ENCODE measurements around the gene DNAAF1. TPM values are rescaled to one million over a fixed set of nuclear protein-coding genes. Genes with fewer than 3 reads are reported as not detected.
"Not testable (repeated sequence)": the region's sequence is repeated elsewhere in the genome, so short reads cannot be mapped to it uniquely, and the experiment has no call there.

Gene DNAAF1
- total RNA-seq, 2 experiments from 2014 or later = not detected

DNA sequence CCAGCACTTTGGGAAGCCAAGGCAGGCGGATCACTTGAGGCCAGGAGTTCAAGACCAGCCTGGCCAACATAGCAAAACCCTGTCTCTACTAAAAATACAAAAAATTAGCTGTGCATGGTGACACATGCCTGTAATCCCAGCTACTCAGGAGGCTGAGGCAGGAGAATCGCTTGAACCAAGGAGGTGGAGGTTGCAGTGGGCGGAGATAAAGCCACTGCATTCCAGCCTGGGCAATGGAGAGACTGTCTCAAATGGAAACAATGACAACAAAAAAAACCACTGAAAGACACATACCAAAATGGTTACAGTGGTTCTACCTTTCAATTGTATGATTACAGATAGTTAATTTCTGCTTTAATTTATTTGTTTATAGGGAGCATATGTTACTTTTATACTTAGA is 33.2 kb upstream of the DNAAF1 start:
- not testable (repeated sequence) for H3K4me1 Mint-ChIP-seq; H3K27ac Mint-ChIP-seq; H3K9me3 Mint-ChIP-seq; H3K4me3 Mint-ChIP-seq; H3K36me3 Mint-ChIP-seq; H3K27me3 Mint-ChIP-seq; DNase-seq; ATAC-seq (ENCODE audit: low read depth)
- POLR2A ChIA-PET = interaction anchor here (0.6 to 0.7 kb wide), 2 partner anchors 11 to 33 kb away, joined by 3 to 5 read pairs; partner anchors contain the start of genes DNAAF1 and HSDL1

DNA sequence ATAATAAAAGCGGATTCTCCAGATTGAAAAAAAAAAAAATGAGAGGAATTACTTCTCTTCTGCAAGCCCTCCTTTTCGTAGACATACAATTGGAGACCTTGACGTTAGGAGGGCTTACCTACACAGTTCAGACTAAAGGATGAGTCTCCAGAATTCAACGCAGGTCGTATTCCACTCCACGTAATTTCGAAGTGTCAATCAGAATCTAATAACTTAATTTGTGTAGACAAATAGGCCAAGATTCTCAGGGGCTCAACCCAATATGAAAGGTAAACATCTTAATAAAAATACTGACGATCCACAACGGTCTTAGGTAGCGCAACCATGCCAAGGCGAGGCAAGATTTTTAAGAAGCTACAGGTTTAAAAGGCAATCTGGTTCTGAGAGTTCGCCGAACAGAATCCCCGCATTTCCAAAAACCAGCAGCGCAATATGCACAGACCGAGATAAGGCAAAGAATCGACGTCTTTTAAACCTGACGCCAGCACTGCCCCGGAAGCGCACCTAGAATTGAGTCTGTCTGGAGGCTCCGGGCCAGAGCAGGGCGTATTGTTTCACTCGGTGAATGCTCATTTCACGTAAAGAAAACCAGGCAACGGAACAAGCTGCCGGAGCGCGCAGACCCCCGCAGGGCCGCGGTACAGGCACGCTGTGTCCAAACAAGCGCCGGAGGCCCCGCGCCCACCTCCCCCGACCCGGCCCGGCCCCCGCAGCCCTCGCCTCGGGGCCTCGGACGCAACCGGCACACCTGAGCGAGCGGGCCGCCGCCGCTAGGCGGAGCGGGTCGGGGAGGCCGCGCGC is 29.0 kb upstream of the DNAAF1 start:
- H3K36me3 Mint-ChIP-seq = peaks cover 2% of the 10 kb centered on the region
- H3K27ac Mint-ChIP-seq = peak overlapping the region; percentile 95
- peak overlapping the region; percentile 94 for H3K4me3 Mint-ChIP-seq
- no peak for DNase-seq
- H3K27me3 Mint-ChIP-seq = no peaks in the 10 kb centered on the region
- ATAC-seq (ENCODE audit: low read depth) = peak; percentile 57
- POLR2A ChIA-PET = interaction anchor here (0.5 to 2.6 kb wide), 15 partner anchors 9 to 584 kb away, joined by 3 to 19 read pairs (median 4); partner anchors contain the start of genes COTL1, DNAAF1, HSDL1 and TAF1C
- H3K4me1 Mint-ChIP-seq = peaks cover 10% of the 10 kb centered on the region
- no peaks in the 10 kb centered on the region for H3K9me3 Mint-ChIP-seq

DNA sequence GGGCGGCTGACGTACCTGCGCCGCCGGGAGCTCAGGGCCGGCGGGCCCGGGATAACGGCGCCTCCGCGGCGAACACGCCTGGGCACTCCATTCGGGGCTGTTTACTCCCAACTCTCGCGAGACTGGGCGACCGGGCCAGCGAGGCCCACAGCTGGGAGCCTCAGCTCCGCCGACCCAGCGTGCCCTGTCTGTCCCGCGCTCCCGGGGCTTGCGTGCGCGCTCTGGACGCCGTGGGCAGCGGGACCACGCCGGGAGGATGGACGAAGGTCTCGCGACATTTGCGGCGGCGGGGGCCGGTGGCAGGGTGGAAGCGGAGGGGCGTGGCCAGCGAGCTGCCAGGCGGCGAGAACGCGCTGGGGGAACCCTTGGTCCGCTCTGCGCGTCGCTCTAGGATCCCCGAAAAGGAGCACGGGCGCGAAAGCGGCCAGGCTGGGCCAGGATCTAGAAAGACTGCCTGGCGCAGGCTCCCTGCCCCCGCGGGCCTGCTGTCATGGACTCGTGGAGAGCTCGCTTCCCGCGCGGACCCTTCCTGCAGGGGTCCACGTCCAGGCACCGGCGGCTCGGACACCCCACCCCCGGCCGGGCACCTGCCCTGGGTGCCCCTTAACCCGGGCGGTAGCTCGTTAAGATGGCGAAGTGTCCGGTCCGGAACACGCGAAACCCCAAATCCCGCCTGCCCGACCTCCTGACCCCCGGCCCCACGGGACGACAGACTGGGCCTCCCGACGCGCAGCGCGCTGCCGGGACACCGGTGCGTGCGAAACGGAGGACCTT is 28.2 kb upstream of the DNAAF1 start, which contains the start of gene MBTPS1:
Gene MBTPS1 (minus strand): TSS at position 223 of the 774 bp plus-strand sequence. CDS start 15,159 bp downstream, outside the sequence.
- peak within 1 kb of the TSS; percentile 94 for H3K4me3 Mint-ChIP-seq
- peaks cover 10% of the 10 kb centered on the region for H3K4me1 Mint-ChIP-seq
- no peaks in the 10 kb centered on the region for H3K9me3 Mint-ChIP-seq
- H3K27me3 Mint-ChIP-seq = no peaks in the 10 kb centered on the region
- POLR2A ChIA-PET = interaction anchor here (0.5 to 2.6 kb wide), 19 partner anchors 10 to 1292 kb away, joined by 3 to 19 read pairs (median 4); partner anchors contain the start of genes COTL1, DNAAF1, HSDL1 and TAF1C
- peak; percentile 92 for ATAC-seq (ENCODE audit: low read depth)
- H3K36me3 Mint-ChIP-seq = peaks cover 4% of the 10 kb centered on the region
- H3K27ac Mint-ChIP-seq = peak within 1 kb of the TSS; percentile 95
- DNase-seq = peak; percentile 99

DNA sequence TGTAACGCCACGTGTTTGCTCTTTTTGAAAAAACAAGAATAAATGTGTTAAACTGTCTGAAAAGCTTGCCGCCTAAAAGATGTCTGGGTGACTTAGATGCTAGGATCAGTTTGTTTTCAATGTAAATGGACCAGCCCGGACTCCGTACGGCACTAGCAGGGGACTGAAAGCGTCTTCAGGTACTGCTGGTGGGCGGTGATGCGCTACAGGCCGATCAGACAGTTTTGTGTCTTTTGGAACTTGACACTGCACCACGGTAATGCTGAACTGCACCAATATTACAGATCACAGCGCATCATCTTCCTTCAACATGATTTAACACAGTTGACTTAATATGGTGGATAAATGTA is 27.6 kb upstream of the DNAAF1 start:
- Mint-ChIP-seq H3K4me3 (peak overlapping the region; percentile 90), H3K9me3 (no peaks in the 10 kb centered on the region), H3K27ac (peak overlapping the region; percentile 94), H3K36me3 (peaks cover 4% of the 10 kb centered on the region), H3K27me3 (no peaks in the 10 kb centered on the region), H3K4me1 (peaks cover 10% of the 10 kb centered on the region)
- ATAC-seq (ENCODE audit: low read depth) (no peak), DNase-seq (no peak)
- POLR2A ChIA-PET = interaction anchor here (0.5 to 2.6 kb wide), 15 partner anchors 10 to 1292 kb away, joined by 3 to 19 read pairs (median 4); partner anchors contain the start of genes DNAAF1, HSDL1 and TAF1C

DNA sequence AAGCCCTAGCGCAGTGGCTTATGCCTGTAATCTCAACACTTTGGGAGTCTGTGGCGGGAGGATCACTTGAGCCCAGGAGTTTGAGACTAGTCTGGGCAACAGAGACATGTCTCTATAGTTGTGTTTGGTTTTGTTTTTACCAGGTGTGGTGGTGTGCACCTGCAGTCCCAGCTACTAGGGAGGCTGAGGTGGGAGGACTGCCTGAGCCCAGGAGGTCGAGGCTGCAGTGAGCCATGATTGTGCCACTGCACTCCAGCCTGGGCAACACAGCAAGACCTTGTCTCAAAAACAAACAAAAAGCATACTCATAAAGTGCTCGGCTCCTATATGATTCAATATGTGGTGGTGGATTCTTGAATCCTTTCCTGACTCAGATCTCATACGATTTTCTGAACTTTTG is 26.8 kb upstream of the DNAAF1 start:
- H3K36me3 Mint-ChIP-seq, H3K27ac Mint-ChIP-seq, H3K9me3 Mint-ChIP-seq: not testable (repeated sequence)

DNA sequence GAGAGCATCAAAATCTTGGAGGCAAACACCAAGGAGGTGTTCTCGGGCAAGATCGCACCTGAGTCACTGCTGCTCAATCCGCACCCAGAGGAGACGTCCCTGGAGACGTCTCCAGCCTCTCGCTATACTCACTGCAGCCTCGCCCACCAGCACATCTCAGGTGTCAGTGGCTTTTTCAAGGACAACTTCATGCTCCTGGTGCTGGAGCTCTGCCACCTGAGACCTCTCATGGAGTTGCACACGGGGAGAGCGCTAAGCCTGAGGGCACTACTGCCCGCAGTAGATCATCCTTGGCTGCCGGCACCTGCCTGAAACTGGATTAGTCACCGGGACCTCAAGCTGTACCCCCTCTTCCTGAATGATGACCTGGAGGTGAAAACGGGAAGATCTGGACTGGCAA is 25.7 kb upstream of the DNAAF1 start:
- Mint-ChIP-seq H3K9me3 (no peaks in the 10 kb centered on the region), H3K4me3 (no peak overlapping the region), H3K36me3 (peaks cover 4% of the 10 kb centered on the region), H3K27ac (no peak overlapping the region), H3K4me1 (peaks cover 11% of the 10 kb centered on the region), H3K27me3 (no peaks in the 10 kb centered on the region)
- POLR2A ChIA-PET = no interaction called here
- no peak for DNase-seq
- no peak for ATAC-seq (ENCODE audit: low read depth)

More for the DNA sequence above, 26.8 kb upstream of the DNAAF1 start:
- ATAC-seq (ENCODE audit: low read depth); H3K27me3 Mint-ChIP-seq; H3K4me3 Mint-ChIP-seq; DNase-seq: not testable (repeated sequence)
- H3K4me1 Mint-ChIP-seq = peaks cover 10% of the 10 kb centered on the region
- POLR2A ChIA-PET = interaction anchor here (1.7 to 2.6 kb wide), 4 partner anchors 18 to 44 kb away, joined by 4 to 19 read pairs (median 14); no protein-coding TSS in a partner anchor

DNA sequence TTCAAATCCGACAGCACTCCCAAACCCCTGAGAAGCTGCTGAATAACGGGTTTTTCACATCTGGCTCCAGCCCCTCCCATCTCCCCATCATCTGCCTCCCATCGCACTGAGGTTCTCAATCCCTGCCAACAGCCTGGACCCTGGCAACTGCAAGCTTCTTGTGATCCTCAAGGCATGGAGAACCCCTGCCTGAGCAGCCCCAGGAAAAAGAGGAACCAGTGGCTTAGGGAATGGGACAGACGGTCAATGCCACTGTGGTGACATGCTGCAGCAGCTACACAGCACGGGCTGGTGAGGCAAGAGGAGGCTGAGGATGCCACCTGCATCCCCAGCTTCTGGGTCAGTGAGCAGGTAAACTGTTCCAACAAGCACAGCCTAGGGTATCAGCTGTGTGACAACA is 25.1 kb upstream of the DNAAF1 start:
- ATAC-seq (ENCODE audit: low read depth) = no peak
- H3K27me3 Mint-ChIP-seq = no peaks in the 10 kb centered on the region
- peaks cover 13% of the 10 kb centered on the region for H3K4me1 Mint-ChIP-seq
- no peaks in the 10 kb centered on the region for H3K9me3 Mint-ChIP-seq
- no peak for DNase-seq
- POLR2A ChIA-PET = no interaction called here
- no peak overlapping the region for H3K27ac Mint-ChIP-seq
- H3K4me3 Mint-ChIP-seq = no peak overlapping the region
- H3K36me3 Mint-ChIP-seq = peaks cover 4% of the 10 kb centered on the region

DNA sequence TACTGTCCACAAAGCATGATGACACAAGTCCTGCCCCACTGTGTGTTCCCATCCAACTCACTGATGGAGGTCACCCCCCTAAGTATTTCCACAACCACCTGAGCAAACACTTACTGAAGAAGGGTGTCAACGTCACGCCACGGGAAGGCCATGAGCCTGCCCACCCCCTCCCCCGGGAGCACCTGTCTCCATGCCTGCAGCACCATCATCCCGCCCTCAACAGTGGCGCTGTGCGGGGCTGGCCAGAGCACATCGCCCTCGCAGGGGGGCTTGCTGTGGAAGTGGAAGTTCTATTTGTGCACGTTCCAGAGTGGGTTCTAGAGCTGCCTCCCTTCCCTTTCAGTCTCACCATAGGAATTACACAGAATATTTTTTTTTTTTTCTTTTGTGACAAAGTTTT is 24.1 kb upstream of the DNAAF1 start:
- ATAC-seq (ENCODE audit: low read depth) = no peak
- Mint-ChIP-seq H3K9me3 (no peaks in the 10 kb centered on the region), H3K27me3 (no peaks in the 10 kb centered on the region), H3K4me1 (peaks cover 10% of the 10 kb centered on the region), H3K4me3 (no peak overlapping the region), H3K36me3 (peaks cover 9% of the 10 kb centered on the region), H3K27ac (no peak overlapping the region)
- DNase-seq = no peak
- POLR2A ChIA-PET = no interaction called here

DNA sequence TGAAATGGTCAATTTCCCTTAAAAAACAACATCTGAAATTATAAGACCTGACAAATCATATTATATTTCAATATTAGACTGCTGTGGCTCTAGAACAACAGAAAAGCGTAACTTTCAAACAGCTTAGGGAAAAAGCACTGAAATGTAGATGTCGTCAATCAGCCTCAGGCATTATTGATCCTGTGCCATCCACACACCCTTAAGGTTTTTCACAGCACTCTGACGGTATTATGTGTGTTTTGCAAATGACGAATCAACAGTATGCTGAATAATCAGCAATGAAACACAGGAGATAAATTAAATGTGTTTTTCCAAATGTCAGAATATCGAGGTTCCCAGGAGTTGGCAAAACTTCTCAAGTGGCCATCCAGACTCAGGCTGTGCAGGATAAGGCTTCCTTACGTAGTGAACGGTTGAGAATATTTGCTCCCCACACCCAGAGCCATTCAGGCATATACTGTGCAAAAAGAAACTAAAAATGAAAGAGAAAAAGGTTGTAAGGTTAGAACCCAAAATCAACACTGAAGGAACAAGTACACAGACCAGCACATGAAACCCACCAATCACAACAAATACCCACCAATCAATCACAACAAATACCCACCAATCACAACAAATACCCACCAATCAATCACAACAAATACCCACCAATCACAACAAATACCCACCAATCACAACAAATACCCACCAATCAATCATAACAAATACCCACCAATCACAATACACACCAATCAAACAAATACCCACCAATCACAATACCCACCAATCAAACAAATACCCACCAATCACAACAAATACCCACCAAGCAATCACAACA is 20.6 kb upstream of the DNAAF1 start:
- POLR2A ChIA-PET = no interaction called here
- Mint-ChIP-seq H3K4me1 (peaks cover 7% of the 10 kb centered on the region), H3K27me3 (no peaks in the 10 kb centered on the region), H3K36me3 (peaks cover 10% of the 10 kb centered on the region), H3K27ac (no peak overlapping the region), H3K4me3 (no peak overlapping the region), H3K9me3 (no peaks in the 10 kb centered on the region)
- DNase-seq = no peak
- no peak for ATAC-seq (ENCODE audit: low read depth)

DNA sequence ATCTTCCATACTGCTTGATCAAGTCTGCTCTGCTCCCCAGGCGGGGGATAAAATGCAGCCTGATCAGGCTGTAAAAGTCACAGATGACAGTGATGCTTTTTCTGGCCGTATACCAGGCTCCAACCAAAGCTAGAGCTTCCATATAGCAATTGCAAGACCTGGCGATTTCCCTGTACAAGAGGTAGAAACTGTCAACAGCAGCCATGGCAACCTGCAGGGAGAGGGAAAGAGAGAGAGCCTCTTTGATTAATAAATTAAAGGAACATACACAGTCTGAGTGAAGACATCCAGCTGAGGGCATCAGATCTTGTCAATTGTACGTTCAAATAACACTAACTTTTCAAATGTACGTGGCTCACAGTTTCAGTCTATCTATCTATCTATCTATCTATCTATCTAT is 14.0 kb upstream of the DNAAF1 start:
- ATAC-seq (ENCODE audit: low read depth) (no peak), DNase-seq (no peak)
- Mint-ChIP-seq H3K27me3 (no peaks in the 10 kb centered on the region), H3K4me3 (no peak overlapping the region), H3K9me3 (no peaks in the 10 kb centered on the region), H3K4me1 (peaks cover 4% of the 10 kb centered on the region), H3K36me3 (peaks cover 7% of the 10 kb centered on the region), H3K27ac (no peak overlapping the region)
- POLR2A ChIA-PET = interaction anchor here (1.2 kb wide), 1 partner anchor 14 kb away, joined by 9 read pairs; the partner anchor contains the start of gene MBTPS1

DNA sequence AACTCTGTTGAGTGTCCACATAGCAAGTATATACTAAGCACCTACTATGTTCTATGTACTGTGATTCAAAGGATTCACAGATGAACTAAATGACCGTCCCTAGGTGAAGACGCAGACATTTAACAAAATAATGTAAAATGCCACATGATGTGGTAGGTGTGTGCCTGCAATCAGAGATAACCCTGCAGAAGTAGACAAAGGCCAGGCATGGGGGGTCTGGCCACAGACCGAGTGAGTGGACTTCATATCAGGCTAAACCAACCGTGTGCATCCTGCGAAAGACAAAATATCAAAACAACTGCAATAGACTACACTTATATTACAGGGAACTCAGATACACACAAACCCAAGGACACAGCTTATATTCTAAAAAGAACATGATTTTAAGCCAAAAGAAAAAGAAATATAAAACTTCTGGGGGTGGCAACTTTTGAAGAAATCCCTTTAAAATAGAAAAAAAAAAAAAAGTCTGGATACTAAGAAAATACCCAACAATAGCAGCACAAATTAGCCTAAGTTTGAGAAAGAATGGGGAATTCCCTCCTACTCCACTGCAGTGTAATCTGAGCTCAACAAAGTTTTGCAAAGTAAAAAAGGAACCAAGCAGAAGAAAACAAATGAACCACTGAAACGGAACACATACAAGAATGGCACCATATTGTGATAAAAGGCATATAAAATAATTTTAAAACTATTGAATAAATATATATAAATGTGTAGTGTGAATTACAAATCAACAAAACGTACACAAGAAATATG is 12.4 kb upstream of the DNAAF1 start:
- DNase-seq (no peak), ATAC-seq (ENCODE audit: low read depth) (no peak)
- peaks cover 7% of the 10 kb centered on the region for H3K36me3 Mint-ChIP-seq
- H3K4me3 Mint-ChIP-seq = no peak overlapping the region
- no peaks in the 10 kb centered on the region for H3K27me3 Mint-ChIP-seq
- peaks cover 8% of the 10 kb centered on the region for H3K4me1 Mint-ChIP-seq
- no peaks in the 10 kb centered on the region for H3K9me3 Mint-ChIP-seq
- POLR2A ChIA-PET = no interaction called here
- H3K27ac Mint-ChIP-seq = no peak overlapping the region
